ENCODE measurements around the gene MBD5. TPM values are rescaled to one million over a fixed set of nuclear protein-coding genes. Genes with fewer than 3 reads are reported as not detected.

The MBD5 gene
- total RNA-seq, 2 donors from 2014 or later: 20.8 to 33.5 TPM

GRCh38 chr2:148110184-148110583, 89.3 kb downstream of the MBD5 start:
- 81 to 84% methylated on average over 1 of the region's 1 CpG for WGBS, 2 donors
- Histone ChIP-seq H3K4me1 (no peaks in the 10 kb centered on the region), H3K4me3 (no peak overlapping the region), H3K36me3 (replicated peaks in 1 of 2; ENCODE audit: insufficient read depth in 1 of 2, low read depth in 2 of 2) (no peaks in the 10 kb centered on the region), H3K27ac (no peak overlapping the region), H3K27me3 (no peaks in the 10 kb centered on the region), H3K9me3 (no peaks in the 10 kb centered on the region)
- intact Hi-C loops (cut with DNase I): no loop called here
- TF ChIP-seq POLR2A (IDR thresholded peaks at IDR 0.05): no peak
- TF ChIP-seq, protein P1, sequence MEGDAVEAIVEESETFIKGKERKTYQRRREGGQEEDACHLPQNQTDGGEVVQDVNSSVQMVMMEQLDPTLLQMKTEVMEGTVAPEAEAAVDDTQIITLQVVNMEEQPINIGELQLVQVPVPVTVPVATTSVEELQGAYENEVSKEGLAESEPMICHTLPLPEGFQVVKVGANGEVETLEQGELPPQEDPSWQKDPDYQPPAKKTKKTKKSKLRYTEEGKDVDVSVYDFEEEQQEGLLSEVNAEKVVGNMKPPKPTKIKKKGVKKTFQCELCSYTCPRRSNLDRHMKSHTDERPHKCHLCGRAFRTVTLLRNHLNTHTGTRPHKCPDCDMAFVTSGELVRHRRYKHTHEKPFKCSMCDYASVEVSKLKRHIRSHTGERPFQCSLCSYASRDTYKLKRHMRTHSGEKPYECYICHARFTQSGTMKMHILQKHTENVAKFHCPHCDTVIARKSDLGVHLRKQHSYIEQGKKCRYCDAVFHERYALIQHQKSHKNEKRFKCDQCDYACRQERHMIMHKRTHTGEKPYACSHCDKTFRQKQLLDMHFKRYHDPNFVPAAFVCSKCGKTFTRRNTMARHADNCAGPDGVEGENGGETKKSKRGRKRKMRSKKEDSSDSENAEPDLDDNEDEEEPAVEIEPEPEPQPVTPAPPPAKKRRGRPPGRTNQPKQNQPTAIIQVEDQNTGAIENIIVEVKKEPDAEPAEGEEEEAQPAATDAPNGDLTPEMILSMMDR (IDR thresholded peaks at IDR 0.05): no peak
- no peak for DNase-seq
- no peak for ATAC-seq

DNA sequence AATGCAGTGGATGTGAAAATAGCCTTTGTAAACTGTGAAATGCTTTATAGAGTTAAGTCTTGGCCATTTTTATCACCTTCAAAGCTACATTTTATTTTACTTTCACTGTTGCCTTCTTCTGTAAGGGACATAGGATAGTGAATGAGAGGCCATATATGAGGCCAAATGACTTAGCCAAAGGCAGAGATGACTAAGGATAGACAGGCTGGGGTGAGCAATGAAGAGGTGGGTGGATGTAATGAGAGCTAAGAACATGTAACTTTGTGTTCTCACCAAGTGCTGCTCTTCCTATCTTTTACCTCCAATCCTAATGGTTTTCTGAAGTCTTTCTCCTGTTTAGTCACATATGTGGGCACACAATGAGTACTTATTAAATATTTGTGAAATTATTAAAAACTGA, 101.9 kb downstream of the MBD5 start:
- TF ChIP-seq, protein P1 (IDR thresholded peaks at IDR 0.05): no peak
- no peak for TF ChIP-seq POLR2A (IDR thresholded peaks at IDR 0.05)
- H3K9me3 ChIP-seq: no peaks in the 10 kb centered on the region

DNA sequence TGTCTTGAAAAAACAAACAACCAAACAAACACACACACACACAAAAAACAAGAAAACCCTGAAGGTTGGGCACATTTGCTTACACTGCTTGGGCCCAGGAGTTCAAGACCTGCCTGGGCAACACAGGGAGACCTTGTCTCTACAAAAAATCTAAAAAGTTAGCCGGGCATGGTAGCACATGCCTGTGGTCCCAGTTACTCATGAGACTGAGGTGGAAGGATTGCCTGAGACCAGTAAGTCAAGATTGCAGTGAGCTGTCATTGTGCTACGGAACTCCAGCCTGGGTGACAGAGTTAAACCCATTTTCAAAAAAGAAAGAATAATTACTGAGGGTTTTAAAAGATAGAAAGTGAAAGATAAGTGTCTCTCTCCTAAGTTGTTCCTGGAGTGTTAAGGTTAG, 103.4 kb downstream of the MBD5 start:
- TF ChIP-seq, protein P1 (IDR thresholded peaks at IDR 0.05): no peak
- no peak for TF ChIP-seq POLR2A (IDR thresholded peaks at IDR 0.05)
- ATAC-seq: no peak
- WGBS, 2 donors: 93 to 100% methylated on average over 2 of the region's 2 CpGs
- Histone ChIP-seq H3K27ac (no peak overlapping the region), H3K36me3 (replicated peaks in 1 of 2; ENCODE audit: insufficient read depth in 1 of 2, low read depth in 2 of 2) (no peaks in the 10 kb centered on the region), H3K9me3 (no peaks in the 10 kb centered on the region), H3K4me1 (no peaks in the 10 kb centered on the region), H3K4me3 (no peak overlapping the region), H3K27me3 (no peaks in the 10 kb centered on the region)
- no peak for DNase-seq
- intact Hi-C loops (cut with DNase I): no loop called here

More for the DNA sequence above, 101.9 kb downstream of the MBD5 start:
- ATAC-seq (no peak), DNase-seq (no peak)
- H3K4me3 ChIP-seq: no peak overlapping the region
- no peak overlapping the region for H3K27ac ChIP-seq
- intact Hi-C loops (cut with DNase I): no loop called here
- H3K36me3 ChIP-seq (replicated peaks in 1 of 2; ENCODE audit: insufficient read depth in 1 of 2, low read depth in 2 of 2): no peaks in the 10 kb centered on the region
- H3K27me3 ChIP-seq: no peaks in the 10 kb centered on the region
- no peaks in the 10 kb centered on the region for H3K4me1 ChIP-seq

GRCh38 chr2:148130581-148130980, 109.7 kb downstream of the MBD5 start:
- Histone ChIP-seq H3K27ac (peak overlapping the region in 1 of 4 donors; percentile 40), H3K4me3 (no peak overlapping the region), H3K9me3 (no peaks in the 10 kb centered on the region), H3K4me1 (no peaks in the 10 kb centered on the region), H3K27me3 (no peaks in the 10 kb centered on the region), H3K36me3 (replicated peaks in 1 of 2; ENCODE audit: insufficient read depth in 1 of 2, low read depth in 2 of 2) (no peaks in the 10 kb centered on the region)
- TF ChIP-seq POLR2A (IDR thresholded peaks at IDR 0.05): no peak
- TF ChIP-seq, protein P1 (IDR thresholded peaks at IDR 0.05): no peak
- DNase-seq (peak in 1 of 4 donors; percentile 3), ATAC-seq (peak; percentile 78)
- 34 to 41% methylated on average over 3 of the region's 3 CpGs for WGBS, 2 donors
- intact Hi-C loops (cut with DNase I): no loop called here

- intact Hi-C loops (cut with DNase I): no loop called here
- WGBS, 2 donors: 79 to 86% methylated on average over 1 of the region's 1 CpG
- TF ChIP-seq, protein P1 (IDR thresholded peaks at IDR 0.05): no peak
- TF ChIP-seq POLR2A (IDR thresholded peaks at IDR 0.05): no peak
- Histone ChIP-seq H3K27ac (no peak overlapping the region), H3K4me1 (peaks cover 5% of the 10 kb centered on the region), H3K36me3 (replicated peaks in 1 of 2; ENCODE audit: insufficient read depth in 1 of 2, low read depth in 2 of 2) (no peaks in the 10 kb centered on the region), H3K4me3 (no peak overlapping the region), H3K9me3 (no peaks in the 10 kb centered on the region), H3K27me3 (no peaks in the 10 kb centered on the region)
- ATAC-seq (no peak), DNase-seq (no peak)
Observed at GRCh38 chr2:148132412-148132811, 111.5 kb downstream of the MBD5 start.
